CD4-positive, alpha-beta memory T cell (primary cell): ENCODE data around the gene SNX27. TPM values are rescaled to one million over a fixed set of nuclear protein-coding genes. Genes with fewer than 3 reads are reported as not detected.
"Not testable (repeated sequence)": the region's sequence is repeated elsewhere in the genome, so short reads cannot be mapped to it uniquely, and the experiment has no call there.

Source experiments
- CTCF ChIA-PET: fragments of 350-600 bp; sonication (Branson Sonifier 250); formaldehyde crosslinking; loops from one replicate; lab custom pipeline; 2021; ENCODE audit warnings: inconsistent platforms; ENCODE audit not compliant: partially characterized antibody; lab: Charles Lee
- POLR2A ChIA-PET: fragments of 350-600 bp; sonication (Branson Sonifier 250); formaldehyde crosslinking; loops from one replicate; lab custom pipeline; 2021; ENCODE audit not compliant: partially characterized antibody; lab: Charles Lee
- DNase-seq, 5 donors: peaks; one replicate each; pipeline versions ENCODE4 v3.0.0 to v3.0.0-alpha.2; 2020 to 2022; ENCODE audit warnings: mixed read lengths in 1 of 5
- H3K27ac ChIP-seq: one replicate; pipeline ENCODE4 v1.7.0; 2013; ENCODE audit warnings: low read depth, low read length
- H3K27me3 ChIP-seq: 2 replicates; pipeline ENCODE4 v1.7.0; 2013; ENCODE audit warnings: mild to moderate bottlenecking, low read length, moderate library complexity; ENCODE audit not compliant: insufficient read depth
- H3K36me3 ChIP-seq: 2 replicates; pipeline ENCODE4 v1.7.0; 2013; ENCODE audit warnings: mild to moderate bottlenecking, low read length, moderate library complexity; ENCODE audit not compliant: insufficient read depth
- H3K4me1 ChIP-seq: 2 replicates; pipeline ENCODE4 v1.7.0; 2013; ENCODE audit warnings: mild to moderate bottlenecking, low read length, moderate library complexity; ENCODE audit not compliant: insufficient read depth
- H3K4me3 ChIP-seq, 2 donors: one replicate each; pipeline ENCODE4 v1.7.0; 2013; ENCODE audit warnings: low read length in 2 of 2, mild to moderate bottlenecking in 1 of 2
- H3K9me3 ChIP-seq, 2 donors: one replicate each; pipeline ENCODE4 v1.7.0; 2013; ENCODE audit warnings: low read length in 2 of 2, control low read depth in 1 of 2; ENCODE audit not compliant: control insufficient read depth in 1 of 2
- H3K27ac Mint-ChIP-seq, 7 donors: one replicate each; pipeline ENCODE4 v1.8.0; 2020 to 2021; ENCODE audit warnings: mixed read lengths in 7 of 7, mild to moderate bottlenecking in 6 of 7, inconsistent platforms in 3 of 7, moderate library complexity in 3 of 7
- H3K27me3 Mint-ChIP-seq, 2 donors: one replicate each; pipeline ENCODE4 v1.8.0; 2020 to 2021; ENCODE audit warnings: mixed read lengths in 2 of 2
- H3K36me3 Mint-ChIP-seq, 2 donors: one replicate each; pipeline ENCODE4 v1.8.0; 2020 to 2021; ENCODE audit warnings: mixed read lengths in 2 of 2, inconsistent platforms in 1 of 2, mild to moderate bottlenecking in 1 of 2
- H3K4me1 Mint-ChIP-seq, 4 donors: one replicate each; pipeline ENCODE4 v1.8.0; 2020 to 2021; ENCODE audit warnings: mixed read lengths in 4 of 4, mild to moderate bottlenecking in 1 of 4
- H3K4me3 Mint-ChIP-seq, 8 donors: one replicate each; pipeline ENCODE4 v1.8.0; 2020 to 2021; ENCODE audit warnings: mixed read lengths in 8 of 8, mild to moderate bottlenecking in 7 of 8, moderate library complexity in 6 of 8, inconsistent platforms in 3 of 8
- H3K9me3 Mint-ChIP-seq, 8 donors: one replicate each; pipeline ENCODE4 v1.8.0; 2020 to 2021; ENCODE audit warnings: mixed read lengths in 8 of 8, mild to moderate bottlenecking in 5 of 8, inconsistent platforms in 3 of 8, moderate library complexity in 1 of 8
- intact Hi-C: fragments of 100-400 bp; cut with micrococcal nuclease; formaldehyde crosslinking; loops from one replicate; pipeline ENCODE4 v1.15.1; 2023
- polyA plus RNA-seq, 2 donors: library from polyadenylated mRNA; unstranded; fragments of 300-500 nt; fragmentation: Illumina TruSeq; gene quantifications; one replicate each; pipeline ENCODE4 v1.2.3, GENCODE V29; 2021
- total RNA-seq, 2 experiments: library from RNA; stranded (reverse); gene quantifications; one replicate each; pipeline ENCODE4 v1.2.3, GENCODE V29; 2021

SNX27 gene
- total and polyA plus RNA-seq, 4 experiments from 2014 or later = 7.5 to 44.3 (median 27.1) TPM

- Mint-ChIP-seq H3K27me3 (no peaks in the 10 kb centered on the region), H3K4me1 (peaks cover 3 to 12% (median 9%) of the 10 kb centered on the region in 4 donors), H3K9me3 (peaks cover 0 to 4% (median 0%) of the 10 kb centered on the region in 8 donors), H3K4me3 (no peak overlapping the region), H3K36me3 (no peaks in the 10 kb centered on the region), H3K27ac (peak overlapping the region in 2 of 7 donors; percentile 59 to 61)
- CTCF ChIA-PET = interaction anchor here (0.8 to 8.1 kb wide), 6 partner anchors 9 to 250 kb away, joined by 3 to 69 read pairs (median 4); no protein-coding TSS in a partner anchor
- H3K9me3 ChIP-seq = no peaks in the 10 kb centered on the region
- no peaks in the 10 kb centered on the region for H3K36me3 ChIP-seq
- H3K4me3 ChIP-seq = no peak overlapping the region
- POLR2A ChIA-PET = interaction anchor here (1.1 to 1.2 kb wide), 2 partner anchors 16 to 241 kb away, joined by 3 read pairs; no protein-coding TSS in a partner anchor
- H3K27ac ChIP-seq = no peak overlapping the region
- intact Hi-C loops = no loop called here
- DNase-seq = no peak
- H3K4me1 ChIP-seq = peaks cover 5% of the 10 kb centered on the region
- H3K27me3 ChIP-seq = no peaks in the 10 kb centered on the region
These were observed 15.5 kb upstream of the SNX27 start for GRCh38 chr1:151596166-151596953.

GRCh38 chr1:151602550-151602949 lies 9.3 kb upstream of the SNX27 start:
- POLR2A ChIA-PET = interaction anchor here (2.3 kb wide), 1 partner anchor 9 kb away, joined by 7 read pairs; the partner anchor contains the start of gene SNX27
- H3K27ac ChIP-seq, H3K4me1 Mint-ChIP-seq, DNase-seq, intact Hi-C loops, H3K36me3 Mint-ChIP-seq, H3K27me3 Mint-ChIP-seq, H3K9me3 ChIP-seq, H3K4me1 ChIP-seq, H3K9me3 Mint-ChIP-seq, H3K4me3 ChIP-seq, H3K4me3 Mint-ChIP-seq, H3K27ac Mint-ChIP-seq, H3K36me3 ChIP-seq, H3K27me3 ChIP-seq: not testable (repeated sequence)
- CTCF ChIA-PET = interaction anchor here (1.2 to 4.9 kb wide), 2 partner anchors 9 to 18 kb away, joined by 4 to 33 read pairs; no protein-coding TSS in a partner anchor

- H3K9me3 Mint-ChIP-seq = no peaks in the 10 kb centered on the region
- intact Hi-C loops = no loop called here
These were observed 7.6 kb upstream of the SNX27 start for GRCh38 chr1:151604291-151604690.

GRCh38 chr1:151606384-151606783 lies 5.5 kb upstream of the SNX27 start:
- H3K27me3 Mint-ChIP-seq = peaks cover 5 to 10% of the 10 kb centered on the region in 2 donors
- no peaks in the 10 kb centered on the region for H3K36me3 Mint-ChIP-seq
- H3K27ac ChIP-seq = no peak overlapping the region
- no peak for DNase-seq
- CTCF ChIA-PET = interaction anchor here (4.9 kb wide), 1 partner anchor 13 kb away, joined by 33 read pairs; no protein-coding TSS in a partner anchor
- no peaks in the 10 kb centered on the region for H3K9me3 ChIP-seq
- intact Hi-C loops = no loop called here
- POLR2A ChIA-PET = no interaction called here
- H3K27me3 ChIP-seq = no peaks in the 10 kb centered on the region
- no peaks in the 10 kb centered on the region for H3K36me3 ChIP-seq
- H3K27ac Mint-ChIP-seq = no peak overlapping the region
- H3K4me1 Mint-ChIP-seq = peaks cover 0 to 2% (median 1%) of the 10 kb centered on the region in 4 donors
- H3K9me3 Mint-ChIP-seq = no peaks in the 10 kb centered on the region
- peaks cover 2% of the 10 kb centered on the region for H3K4me1 ChIP-seq
- H3K4me3 ChIP-seq = no peak overlapping the region
- no peak overlapping the region for H3K4me3 Mint-ChIP-seq

More at GRCh38 chr1:151604291-151604690, 7.6 kb upstream of the SNX27 start:
- Mint-ChIP-seq H3K4me3 (no peak overlapping the region), H3K36me3 (no peaks in the 10 kb centered on the region), H3K27me3 (peaks cover 4 to 10% of the 10 kb centered on the region in 2 donors), H3K27ac (no peak overlapping the region), H3K4me1 (no peaks in the 10 kb centered on the region)
- H3K4me3 ChIP-seq = no peak overlapping the region
- ChIA-PET CTCF (interaction anchor here (1.0 to 4.9 kb wide), 2 partner anchors 11 to 69 kb away, joined by 3 to 33 read pairs; no protein-coding TSS in a partner anchor), POLR2A (interaction anchor here (2.3 kb wide), 1 partner anchor 8 kb away, joined by 7 read pairs; the partner anchor contains the start of gene SNX27)
- H3K27me3 ChIP-seq = no peaks in the 10 kb centered on the region
- no peak for DNase-seq
- H3K9me3 ChIP-seq = no peaks in the 10 kb centered on the region
- H3K4me1 ChIP-seq = no peaks in the 10 kb centered on the region
- no peak overlapping the region for H3K27ac ChIP-seq
- H3K36me3 ChIP-seq = no peaks in the 10 kb centered on the region

GRCh38 chr1:151606857-151607256 lies 5.0 kb upstream of the SNX27 start:
- Histone ChIP-seq H3K9me3 (no peaks in the 10 kb centered on the region), H3K36me3 (no peaks in the 10 kb centered on the region), H3K27me3 (no peaks in the 10 kb centered on the region), H3K27ac (no peak overlapping the region), H3K4me3 (no peak overlapping the region), H3K4me1 (peaks cover 5% of the 10 kb centered on the region)
- H3K27me3 Mint-ChIP-seq = peaks cover 5 to 10% of the 10 kb centered on the region in 2 donors
- H3K9me3 Mint-ChIP-seq = no peaks in the 10 kb centered on the region
- intact Hi-C loops = no loop called here
- H3K27ac Mint-ChIP-seq = no peak overlapping the region
- DNase-seq = no peak
- H3K36me3 Mint-ChIP-seq = no peaks in the 10 kb centered on the region
- H3K4me1 Mint-ChIP-seq = peaks cover 3 to 7% (median 5%) of the 10 kb centered on the region in 4 donors
- ChIA-PET POLR2A (no interaction called here), CTCF (interaction anchor here (4.9 kb wide), 1 partner anchor 13 kb away, joined by 33 read pairs; no protein-coding TSS in a partner anchor)
- no peak overlapping the region for H3K4me3 Mint-ChIP-seq

GRCh38 chr1:151610142-151610541 lies 1.7 kb upstream of the SNX27 start:
- POLR2A ChIA-PET = interaction anchor here (0.6 to 0.7 kb wide), 2 partner anchors 74 to 146 kb away, joined by 3 to 4 read pairs; no protein-coding TSS in a partner anchor
- Histone ChIP-seq H3K36me3 (peaks cover 3% of the 10 kb centered on the region), H3K4me1 (peaks cover 27% of the 10 kb centered on the region), H3K9me3 (no peaks in the 10 kb centered on the region), H3K27ac (no peak overlapping the region), H3K27me3 (no peaks in the 10 kb centered on the region), H3K4me3 (no peak overlapping the region)
- CTCF ChIA-PET = interaction anchor here (0.9 to 2.0 kb wide), 4 partner anchors 16 to 270 kb away, joined by 3 to 7 read pairs (median 4); no protein-coding TSS in a partner anchor
- DNase-seq = no peak
- intact Hi-C loops = loop anchor here (5.0 kb wide), 2 partner anchors 153 to 227 kb away; partner anchors contain the start of genes C2CD4D and POGZ
- Mint-ChIP-seq H3K4me3 (no peak overlapping the region), H3K27me3 (peaks cover 1 to 3% of the 10 kb centered on the region in 2 donors), H3K36me3 (peaks cover under 1 to 7% of the 10 kb centered on the region in 2 donors), H3K27ac (no peak overlapping the region), H3K9me3 (no peaks in the 10 kb centered on the region), H3K4me1 (peaks cover 19 to 29% (median 24%) of the 10 kb centered on the region in 4 donors)
